IPS-15b (cell line): ENCODE results near the gene CHST2.

ENCODE experiments used
- H3K27me3 ChIP-seq: one replicate; pipeline ENCODE4 v1.6.1; 2013; ENCODE audit warnings: low read length; ENCODE audit not compliant: control insufficient read depth, insufficient read depth
- H3K36me3 ChIP-seq: one replicate; pipeline ENCODE4 v1.6.1; 2013; ENCODE audit warnings: low read length; ENCODE audit not compliant: control insufficient read depth, insufficient read depth
- H3K4me1 ChIP-seq: one replicate; pipeline ENCODE4 v1.6.1; 2013; ENCODE audit warnings: mild to moderate bottlenecking, low read length; ENCODE audit not compliant: control insufficient read depth, insufficient read depth
- H3K4me3 ChIP-seq: one replicate; pipeline ENCODE4 v1.5.1; 2013; ENCODE audit warnings: low read depth, low read length
- H3K9ac ChIP-seq: one replicate; pipeline ENCODE4 v1.6.1; 2013; ENCODE audit warnings: low read depth, mild to moderate bottlenecking, low read length
- H3K9me3 ChIP-seq: one replicate; pipeline ENCODE4 v1.6.1; 2013; ENCODE audit warnings: mild to moderate bottlenecking, low read length; ENCODE audit not compliant: control insufficient read depth, insufficient read depth

The CHST2 gene

DNA sequence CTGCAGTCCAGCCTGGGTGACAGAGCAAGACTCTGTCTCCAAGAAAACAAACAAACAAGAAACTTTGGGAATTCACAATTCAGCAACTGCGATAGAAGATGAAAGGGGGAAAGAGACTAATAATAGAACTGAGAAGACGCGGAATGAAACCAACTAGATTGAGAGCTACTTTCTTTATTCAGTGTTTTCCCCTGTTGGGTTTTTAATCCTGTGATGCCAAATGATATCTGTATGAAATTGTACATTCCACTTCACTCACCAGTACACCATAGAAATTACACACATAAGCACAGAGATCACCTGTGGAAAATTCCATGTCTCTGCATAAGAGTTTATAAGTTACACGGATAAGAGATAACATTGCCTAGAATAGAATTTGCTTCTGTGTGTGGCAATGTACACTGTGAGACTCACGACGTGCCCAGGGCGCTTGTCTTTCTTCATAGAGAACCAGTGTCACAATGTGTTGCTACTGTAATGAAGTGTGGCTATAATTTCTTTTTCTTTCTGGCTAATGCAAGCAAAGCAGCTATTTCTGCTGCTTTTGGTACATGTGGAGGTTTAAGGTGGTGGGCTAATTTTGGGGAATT is 17.7 kb upstream of the CHST2 start:
- Histone ChIP-seq H3K4me3 (no peak overlapping the region), H3K9me3 (peaks cover 2% of the 10 kb centered on the region), H3K36me3 (no peaks in the 10 kb centered on the region), H3K4me1 (no peaks in the 10 kb centered on the region), H3K27me3 (no peaks in the 10 kb centered on the region), H3K9ac (no peak overlapping the region)

DNA sequence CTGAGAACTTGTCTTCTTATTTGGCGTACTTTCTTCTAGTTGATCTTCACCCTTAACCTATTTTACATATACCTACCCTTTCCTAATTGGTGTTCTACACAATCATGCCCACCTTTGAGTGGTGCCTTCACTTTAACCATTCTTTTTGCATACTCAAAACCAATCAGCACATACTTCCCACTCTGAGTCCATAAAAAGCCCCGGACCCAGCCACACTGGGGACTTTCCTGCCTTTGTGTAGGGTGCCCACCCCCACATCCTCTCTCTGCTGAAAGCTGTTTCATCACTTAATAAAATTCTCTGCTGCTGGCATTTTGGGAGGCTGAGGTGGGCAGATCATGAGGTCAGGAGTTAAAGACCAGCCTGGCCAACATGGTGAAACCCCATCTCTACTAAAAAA is 15.9 kb upstream of the CHST2 start:
- no peaks in the 10 kb centered on the region for H3K27me3 ChIP-seq
- no peaks in the 10 kb centered on the region for H3K36me3 ChIP-seq
- H3K9me3 ChIP-seq: no peaks in the 10 kb centered on the region
- no peak overlapping the region for H3K4me3 ChIP-seq
- no peak overlapping the region for H3K9ac ChIP-seq
- H3K4me1 ChIP-seq: no peaks in the 10 kb centered on the region

DNA sequence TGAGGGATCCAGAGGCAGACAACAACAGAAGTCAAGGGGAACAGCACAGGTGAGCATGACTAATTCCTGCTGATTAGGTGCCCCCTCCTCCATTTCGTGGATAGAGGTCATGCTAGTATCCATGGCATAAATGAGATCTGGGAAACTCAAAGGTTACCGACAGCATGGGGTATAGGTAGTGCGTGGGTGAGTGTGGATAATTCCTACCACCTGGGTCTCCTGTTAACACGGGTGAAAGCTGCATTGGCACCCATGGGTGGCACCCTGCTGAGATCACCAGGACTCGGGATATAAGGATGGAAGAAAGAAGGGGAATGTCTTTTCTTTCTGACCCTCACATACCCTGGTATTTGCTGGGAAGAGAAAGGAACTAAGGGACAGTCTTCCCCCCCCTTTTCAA is 14.4 kb upstream of the CHST2 start:
- H3K36me3 ChIP-seq: no peaks in the 10 kb centered on the region
- H3K9ac ChIP-seq: no peak overlapping the region
- H3K9me3 ChIP-seq: no peaks in the 10 kb centered on the region
- no peaks in the 10 kb centered on the region for H3K4me1 ChIP-seq
- no peaks in the 10 kb centered on the region for H3K27me3 ChIP-seq
- no peak overlapping the region for H3K4me3 ChIP-seq

DNA sequence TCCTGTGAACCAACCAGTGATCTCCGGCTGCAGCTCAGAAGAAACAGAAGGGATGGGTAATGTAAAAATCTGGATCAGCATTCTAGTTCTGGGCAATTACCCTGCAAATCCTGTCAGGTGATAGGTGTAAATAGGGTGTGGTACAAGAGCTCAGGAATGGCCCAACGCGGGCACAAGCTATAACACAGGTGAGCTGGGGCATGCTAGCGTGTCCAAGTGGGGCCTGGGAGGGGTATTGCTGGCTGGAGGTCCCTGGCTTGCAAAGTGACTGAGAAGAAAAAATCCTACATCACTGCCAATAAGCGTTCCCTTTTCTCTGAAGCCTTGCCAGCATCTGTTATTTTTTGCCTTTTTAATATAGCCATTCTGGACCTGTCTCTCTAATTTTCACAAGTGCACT is 9.7 kb upstream of the CHST2 start:
- Histone ChIP-seq H3K4me1 (no peaks in the 10 kb centered on the region), H3K36me3 (no peaks in the 10 kb centered on the region), H3K9me3 (no peaks in the 10 kb centered on the region), H3K27me3 (no peaks in the 10 kb centered on the region), H3K4me3 (no peak overlapping the region), H3K9ac (no peak overlapping the region)

DNA sequence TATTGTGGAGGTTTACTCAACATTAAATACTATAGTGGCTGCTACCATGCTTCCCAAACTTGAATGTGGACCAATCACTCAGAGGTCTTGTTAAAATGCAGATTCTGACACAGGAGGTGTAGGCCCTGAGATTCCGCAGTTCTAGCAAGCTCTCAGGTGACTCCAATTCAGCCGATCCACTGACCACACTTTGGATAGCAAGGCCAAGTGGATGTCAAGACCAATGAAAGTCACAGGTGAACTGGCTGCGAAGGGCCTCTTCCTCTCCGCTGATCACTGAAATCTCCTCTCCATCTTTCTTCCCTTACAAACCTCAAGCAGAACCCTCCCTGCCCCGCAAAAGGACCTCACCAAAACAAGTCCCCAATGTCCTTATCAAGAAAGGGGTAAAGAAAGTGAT is 9.2 kb upstream of the CHST2 start:
- Histone ChIP-seq H3K36me3 (no peaks in the 10 kb centered on the region), H3K9me3 (no peaks in the 10 kb centered on the region), H3K27me3 (no peaks in the 10 kb centered on the region), H3K4me3 (no peak overlapping the region), H3K9ac (no peak overlapping the region), H3K4me1 (no peaks in the 10 kb centered on the region)

DNA sequence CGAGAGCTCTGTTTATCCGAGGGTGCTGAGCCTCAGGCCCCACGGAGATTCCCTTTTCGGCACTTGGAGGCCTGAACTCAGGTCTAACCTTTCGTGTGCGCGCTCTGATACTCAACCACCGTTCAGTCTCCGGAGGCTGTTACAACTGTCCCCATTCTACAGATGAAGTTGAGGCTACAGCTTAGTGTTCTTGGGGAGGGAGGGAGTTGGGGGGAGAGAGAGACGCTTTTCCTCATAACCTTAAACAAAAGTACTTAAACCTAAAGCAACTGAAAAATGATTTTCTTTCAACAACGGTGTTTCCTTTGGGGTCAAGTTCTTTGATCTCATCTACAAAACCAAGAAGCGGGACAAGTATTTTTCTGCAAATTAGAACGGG is 952 bp upstream of the CHST2 start:
- H3K36me3 ChIP-seq: peaks cover 7% of the 10 kb centered on the region
- H3K4me1 ChIP-seq: peaks cover 2% of the 10 kb centered on the region
- H3K27me3 ChIP-seq: peaks cover 18% of the 10 kb centered on the region

DNA sequence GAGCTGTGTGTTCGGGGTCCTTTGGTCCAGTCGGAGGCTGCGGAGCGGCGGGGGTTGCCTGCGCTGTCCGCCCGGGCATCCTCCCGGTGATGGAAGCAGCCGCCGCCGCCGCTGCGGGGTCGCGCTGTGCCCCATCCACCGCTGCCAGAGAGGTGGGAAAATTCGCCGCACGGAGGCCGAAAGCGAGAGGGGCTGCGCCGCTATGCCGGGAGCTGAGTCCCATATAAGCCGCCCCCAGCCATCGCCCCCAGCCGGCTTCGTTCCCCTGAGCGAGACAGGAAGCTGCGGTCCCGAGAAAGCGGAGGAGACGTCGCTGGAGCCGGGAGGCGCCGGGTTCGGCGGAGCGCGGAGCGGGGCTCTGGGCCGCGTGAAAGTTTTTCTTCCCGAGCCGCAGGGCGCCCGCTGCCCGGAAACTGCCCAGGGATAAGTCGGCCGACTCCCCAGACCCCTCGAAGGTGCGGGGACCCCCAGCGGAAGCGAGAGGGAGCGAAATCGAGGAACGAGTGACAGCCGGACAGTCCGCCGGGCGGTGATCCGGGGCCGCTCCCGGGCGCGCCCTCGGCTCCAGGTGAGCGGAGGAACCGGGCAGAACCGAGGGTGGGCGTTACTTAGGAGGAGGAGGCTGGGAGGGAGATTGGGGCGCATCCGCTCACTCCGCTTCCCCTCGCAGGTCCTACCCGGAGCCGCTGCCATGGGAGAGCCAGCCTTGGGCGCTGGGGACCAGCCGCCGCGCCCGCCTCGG is 574 bp downstream of the CHST2 start:
- peaks cover 18% of the 10 kb centered on the region for H3K27me3 ChIP-seq
- peak overlapping the region; percentile 93 for H3K4me3 ChIP-seq
- peaks cover 2% of the 10 kb centered on the region for H3K4me1 ChIP-seq
- no peaks in the 10 kb centered on the region for H3K9me3 ChIP-seq
- H3K9ac ChIP-seq: no peak overlapping the region
- peaks cover 7% of the 10 kb centered on the region for H3K36me3 ChIP-seq

More for the DNA sequence above, 952 bp upstream of the CHST2 start:
- peak overlapping the region; percentile 93 for H3K4me3 ChIP-seq
- no peaks in the 10 kb centered on the region for H3K9me3 ChIP-seq
- no peak overlapping the region for H3K9ac ChIP-seq

DNA sequence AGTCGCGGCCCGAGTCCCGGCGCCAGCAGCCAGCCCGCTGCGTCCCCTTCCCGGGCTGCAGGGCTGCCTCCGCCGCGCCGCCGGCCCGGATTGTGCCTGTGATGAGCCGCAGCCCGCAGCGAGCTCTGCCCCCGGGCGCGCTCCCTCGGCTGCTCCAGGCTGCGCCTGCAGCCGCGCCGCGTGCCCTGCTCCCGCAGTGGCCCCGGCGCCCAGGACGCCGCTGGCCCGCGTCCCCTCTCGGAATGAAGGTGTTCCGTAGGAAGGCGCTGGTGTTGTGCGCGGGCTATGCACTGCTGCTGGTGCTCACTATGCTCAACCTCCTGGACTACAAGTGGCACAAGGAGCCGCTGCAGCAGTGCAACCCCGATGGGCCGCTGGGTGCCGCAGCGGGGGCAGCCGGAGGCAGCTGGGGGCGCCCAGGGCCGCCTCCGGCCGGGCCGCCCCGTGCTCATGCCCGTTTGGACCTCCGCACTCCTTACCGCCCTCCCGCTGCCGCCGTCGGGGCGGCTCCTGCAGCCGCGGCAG is 1.2 kb downstream of the CHST2 start:
- peaks cover 2% of the 10 kb centered on the region for H3K4me1 ChIP-seq
- H3K36me3 ChIP-seq: peaks cover 7% of the 10 kb centered on the region
- H3K27me3 ChIP-seq: peaks cover 18% of the 10 kb centered on the region
- no peak overlapping the region for H3K9ac ChIP-seq
- H3K9me3 ChIP-seq: no peaks in the 10 kb centered on the region
- H3K4me3 ChIP-seq: peak overlapping the region; percentile 93

DNA sequence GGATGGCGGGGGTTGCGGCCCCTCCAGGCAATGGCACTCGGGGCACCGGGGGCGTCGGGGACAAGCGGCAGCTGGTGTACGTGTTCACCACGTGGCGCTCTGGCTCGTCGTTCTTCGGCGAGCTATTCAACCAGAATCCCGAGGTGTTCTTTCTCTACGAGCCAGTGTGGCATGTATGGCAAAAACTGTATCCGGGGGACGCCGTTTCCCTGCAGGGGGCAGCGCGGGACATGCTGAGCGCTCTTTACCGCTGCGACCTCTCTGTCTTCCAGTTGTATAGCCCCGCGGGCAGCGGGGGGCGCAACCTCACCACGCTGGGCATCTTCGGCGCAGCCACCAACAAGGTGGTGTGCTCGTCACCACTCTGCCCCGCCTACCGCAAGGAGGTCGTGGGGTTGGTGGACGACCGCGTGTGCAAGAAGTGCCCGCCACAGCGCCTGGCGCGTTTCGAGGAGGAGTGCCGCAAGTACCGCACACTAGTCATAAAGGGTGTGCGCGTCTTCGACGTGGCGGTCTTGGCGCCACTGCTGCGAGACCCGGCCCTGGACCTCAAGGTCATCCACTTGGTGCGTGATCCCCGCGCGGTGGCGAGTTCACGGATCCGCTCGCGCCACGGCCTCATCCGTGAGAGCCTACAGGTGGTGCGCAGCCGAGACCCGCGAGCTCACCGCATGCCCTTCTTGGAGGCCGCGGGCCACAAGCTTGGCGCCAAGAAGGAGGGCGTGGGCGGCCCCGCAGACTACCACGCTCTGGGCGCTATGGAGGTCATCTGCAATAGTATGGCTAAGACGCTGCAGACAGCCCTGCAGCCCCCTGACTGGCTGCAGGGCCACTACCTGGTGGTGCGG is 1.9 kb downstream of the CHST2 start:
- Histone ChIP-seq H3K9ac (no peak overlapping the region), H3K36me3 (peaks cover 7% of the 10 kb centered on the region), H3K4me3 (peak overlapping the region; percentile 93), H3K4me1 (peaks cover 2% of the 10 kb centered on the region), H3K9me3 (no peaks in the 10 kb centered on the region), H3K27me3 (peaks cover 18% of the 10 kb centered on the region)

DNA sequence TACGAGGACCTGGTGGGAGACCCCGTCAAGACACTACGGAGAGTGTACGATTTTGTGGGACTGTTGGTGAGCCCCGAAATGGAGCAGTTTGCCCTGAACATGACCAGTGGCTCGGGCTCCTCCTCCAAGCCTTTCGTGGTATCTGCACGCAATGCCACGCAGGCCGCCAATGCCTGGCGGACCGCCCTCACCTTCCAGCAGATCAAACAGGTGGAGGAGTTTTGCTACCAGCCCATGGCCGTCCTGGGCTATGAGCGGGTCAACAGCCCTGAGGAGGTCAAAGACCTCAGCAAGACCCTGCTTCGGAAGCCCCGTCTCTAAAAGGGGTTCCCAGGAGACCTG is 2.5 kb downstream of the CHST2 start:
- Histone ChIP-seq H3K27me3 (peaks cover 17% of the 10 kb centered on the region), H3K9ac (no peak overlapping the region), H3K36me3 (peaks cover 7% of the 10 kb centered on the region), H3K9me3 (no peaks in the 10 kb centered on the region), H3K4me3 (no peak overlapping the region), H3K4me1 (peaks cover 2% of the 10 kb centered on the region)

DNA sequence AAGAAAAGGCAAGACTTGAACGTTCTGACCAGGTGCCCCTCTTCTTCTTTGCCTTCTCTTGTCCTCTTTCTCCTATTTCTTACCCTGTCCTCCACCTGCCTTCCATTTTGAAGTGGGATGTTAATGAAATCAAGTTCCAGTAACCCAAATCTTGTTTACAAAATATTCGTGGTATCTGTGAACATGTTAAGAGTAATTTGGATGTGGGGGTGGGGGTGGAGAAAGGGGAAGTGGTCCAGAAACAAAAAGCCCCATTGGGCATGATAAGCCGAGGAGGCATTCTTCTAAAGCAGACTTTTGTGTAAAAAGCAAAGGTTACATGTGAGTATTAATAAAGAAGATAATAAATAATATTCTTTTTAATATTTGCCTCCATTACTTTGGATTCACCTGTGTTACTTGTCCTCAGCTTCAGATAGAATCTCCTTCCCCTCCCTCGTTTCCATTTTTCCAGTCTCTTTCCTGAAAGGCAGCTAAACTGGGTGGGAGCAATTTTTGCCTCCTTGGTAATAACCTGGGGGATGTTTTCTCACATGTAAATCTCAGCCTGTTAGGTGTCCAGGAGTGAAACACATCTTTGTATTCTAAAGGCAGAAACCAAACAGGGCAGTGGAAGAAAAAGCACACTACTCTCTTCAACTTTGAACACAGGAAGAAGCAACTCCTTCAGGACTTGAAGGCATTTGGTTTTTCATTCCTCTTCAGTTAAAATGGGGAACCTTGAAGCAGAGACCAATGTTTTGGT is 3.2 kb downstream of the CHST2 start:
- H3K9me3 ChIP-seq: no peaks in the 10 kb centered on the region
- H3K36me3 ChIP-seq: peaks cover 7% of the 10 kb centered on the region
- no peak overlapping the region for H3K9ac ChIP-seq
- peaks cover 11% of the 10 kb centered on the region for H3K27me3 ChIP-seq
- H3K4me3 ChIP-seq: no peak overlapping the region
- H3K4me1 ChIP-seq: no peaks in the 10 kb centered on the region
